Effector memory CD8-positive, alpha-beta T cell (primary cell): ENCODE results near the gene NHERF2.

Experiments used
- ATAC-seq: fragments of 150-1000 bp; cut with Tn5 transposase; replicated peaks from 2 replicates; pipeline ENCODE4 v1.10.0; 2021; ENCODE audit warnings: mild to moderate bottlenecking, moderate library complexity
- DNase-seq, 3 experiments: peaks; one replicate each; pipeline ENCODE4 v3.0.0; 2021
- H3K27ac Mint-ChIP-seq, 2 donors: one replicate each; pipeline ENCODE4 v1.8.0; 2022; ENCODE audit warnings: mild to moderate bottlenecking in 2 of 2, mixed read lengths in 2 of 2, moderate library complexity in 2 of 2
- H3K27me3 Mint-ChIP-seq, 2 donors: one replicate each; pipeline ENCODE4 v1.8.0; 2022; ENCODE audit warnings: mixed read lengths in 2 of 2
- H3K36me3 Mint-ChIP-seq: one replicate; pipeline ENCODE4 v1.8.0; 2022; ENCODE audit warnings: mild to moderate bottlenecking, moderate library complexity, mixed read lengths; ENCODE audit not compliant: insufficient read depth
- H3K4me1 Mint-ChIP-seq, 2 donors: one replicate each; pipeline ENCODE4 v1.8.0; 2022; ENCODE audit warnings: low read depth in 2 of 2, mixed read lengths in 2 of 2
- H3K4me3 Mint-ChIP-seq, 2 donors: one replicate each; pipeline ENCODE4 v1.8.0; 2022; ENCODE audit warnings: mild to moderate bottlenecking in 2 of 2, mixed read lengths in 2 of 2, moderate library complexity in 2 of 2
- H3K9me3 Mint-ChIP-seq, 2 donors: one replicate each; pipeline ENCODE4 v1.8.0; 2022; ENCODE audit warnings: mixed read lengths in 2 of 2

NHERF2 gene

DNA sequence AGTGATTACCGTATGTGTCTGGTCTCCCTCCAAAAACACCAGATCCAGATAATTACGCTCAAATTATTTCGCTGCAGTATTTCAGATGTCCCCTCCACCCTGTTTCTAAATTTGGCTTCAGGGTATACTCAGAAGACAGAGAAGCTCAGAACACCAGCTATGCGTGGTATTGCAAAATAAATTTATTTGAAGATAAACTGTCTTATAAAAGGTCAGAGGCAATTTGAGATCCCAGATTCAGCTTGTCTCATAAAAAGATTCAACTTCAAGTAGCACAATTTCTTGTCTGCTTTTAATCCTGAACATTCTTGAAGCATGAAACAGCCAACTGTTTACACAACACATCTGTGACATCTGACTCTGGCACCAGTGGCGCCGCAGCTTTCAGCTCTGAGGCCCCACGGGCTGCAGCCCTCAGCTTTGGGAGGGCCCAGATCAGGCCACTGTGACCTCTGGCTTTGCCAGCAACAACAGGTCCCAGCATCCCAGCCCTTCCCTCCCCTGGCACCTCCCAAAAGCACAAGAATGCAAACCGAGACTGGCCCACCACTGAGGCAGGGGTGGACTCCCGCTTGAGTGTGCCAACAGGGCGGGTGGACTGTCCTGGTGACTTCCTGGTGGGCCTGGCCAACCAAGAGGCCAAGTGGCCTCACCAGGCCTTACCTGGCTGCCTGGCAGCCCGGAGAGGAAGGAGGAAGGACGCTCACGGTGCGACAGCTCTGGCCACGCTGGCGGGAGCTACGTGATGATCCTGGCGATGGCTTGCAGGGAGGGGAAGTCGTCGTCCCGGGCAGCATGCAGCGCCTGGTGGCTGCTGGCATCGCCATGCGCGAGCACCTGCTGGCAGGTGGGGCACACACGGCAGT is 29.0 kb upstream of the NHERF2 start:
- Mint-ChIP-seq H3K27me3 (no peaks in the 10 kb centered on the region), H3K4me1 (peaks cover 0 to 3% of the 10 kb centered on the region in 2 donors), H3K36me3 (peaks cover 34% of the 10 kb centered on the region), H3K4me3 (no peak overlapping the region), H3K9me3 (no peaks in the 10 kb centered on the region), H3K27ac (no peak overlapping the region)
- ATAC-seq (no peak), DNase-seq (no peak)

DNA sequence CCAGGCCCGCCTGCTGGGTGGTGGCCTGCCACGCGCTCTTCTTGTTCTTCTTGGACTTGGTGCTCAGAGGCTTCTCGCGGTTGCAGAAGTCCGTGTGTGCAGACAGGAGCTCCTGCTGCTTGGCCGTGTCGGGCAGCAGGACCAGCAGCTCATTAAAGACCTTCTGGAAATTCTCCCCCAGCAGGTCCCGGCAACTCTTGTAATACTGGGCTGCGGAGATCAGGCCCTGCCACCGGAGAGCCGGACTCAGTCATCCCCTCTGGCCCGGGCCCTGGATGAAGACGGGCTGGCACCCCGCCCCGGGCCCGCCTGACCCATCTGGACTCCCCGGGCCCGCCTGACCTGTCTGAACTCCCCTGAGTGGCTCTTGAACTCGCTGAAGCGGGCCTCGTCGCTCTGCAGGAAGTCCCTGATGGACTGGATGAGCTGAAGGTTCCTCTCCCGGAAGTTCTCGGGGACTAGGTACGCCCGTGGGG is 28.3 kb upstream of the NHERF2 start:
- Mint-ChIP-seq H3K4me1 (peaks cover 0 to 3% of the 10 kb centered on the region in 2 donors), H3K9me3 (no peaks in the 10 kb centered on the region), H3K36me3 (peaks cover 34% of the 10 kb centered on the region), H3K27me3 (no peaks in the 10 kb centered on the region), H3K27ac (no peak overlapping the region), H3K4me3 (no peak overlapping the region)
- DNase-seq (no peak), ATAC-seq (no peak)

DNA sequence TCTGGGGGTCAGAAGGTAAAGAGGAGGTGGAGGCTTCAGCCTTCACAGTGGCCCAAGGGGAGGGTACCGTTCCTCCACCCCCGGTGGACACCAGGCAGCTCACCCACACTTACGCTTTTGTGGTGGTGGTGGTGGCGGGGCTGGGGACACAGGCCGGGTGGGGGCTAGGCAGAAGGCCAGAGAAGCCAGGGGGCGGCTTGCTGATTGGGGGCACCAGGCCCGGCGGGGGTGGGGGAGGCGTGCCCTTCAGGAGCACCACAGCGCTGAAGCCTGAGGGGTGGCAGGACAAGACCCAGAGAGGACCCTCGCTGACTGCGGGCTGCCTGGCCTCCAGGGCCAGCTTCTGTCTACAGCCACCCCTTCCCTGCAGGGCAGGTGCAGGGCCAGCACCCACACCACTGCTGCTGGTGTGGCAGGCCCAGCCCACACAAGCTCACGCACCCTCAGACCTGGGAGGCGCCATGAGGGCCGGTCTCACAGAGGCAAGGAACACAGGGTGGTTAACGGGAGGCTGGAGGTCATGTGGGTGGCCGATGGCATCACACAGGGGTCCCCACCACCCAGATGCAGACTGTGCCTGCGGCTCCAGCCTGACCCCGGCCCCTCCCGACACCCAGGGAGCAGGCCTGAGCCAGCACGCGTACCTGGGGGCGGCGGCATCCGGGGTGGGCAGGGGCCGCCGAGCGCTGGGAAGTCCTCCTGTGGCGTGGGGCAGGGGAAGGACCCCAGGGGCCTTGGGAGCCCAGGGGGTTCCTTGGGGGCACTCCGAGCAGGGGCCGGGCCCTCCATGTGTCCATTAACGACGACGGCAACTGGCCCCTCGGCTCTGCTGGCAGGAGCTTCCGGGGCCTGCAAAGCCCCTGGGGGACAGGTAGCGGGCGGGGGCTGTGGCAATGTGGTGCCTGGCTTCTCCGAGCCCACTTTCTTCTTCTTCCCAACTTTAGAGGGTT is 27.6 kb upstream of the NHERF2 start:
- no peak for ATAC-seq
- H3K4me1 Mint-ChIP-seq: peaks cover 3 to 6% of the 10 kb centered on the region in 2 donors

DNA sequence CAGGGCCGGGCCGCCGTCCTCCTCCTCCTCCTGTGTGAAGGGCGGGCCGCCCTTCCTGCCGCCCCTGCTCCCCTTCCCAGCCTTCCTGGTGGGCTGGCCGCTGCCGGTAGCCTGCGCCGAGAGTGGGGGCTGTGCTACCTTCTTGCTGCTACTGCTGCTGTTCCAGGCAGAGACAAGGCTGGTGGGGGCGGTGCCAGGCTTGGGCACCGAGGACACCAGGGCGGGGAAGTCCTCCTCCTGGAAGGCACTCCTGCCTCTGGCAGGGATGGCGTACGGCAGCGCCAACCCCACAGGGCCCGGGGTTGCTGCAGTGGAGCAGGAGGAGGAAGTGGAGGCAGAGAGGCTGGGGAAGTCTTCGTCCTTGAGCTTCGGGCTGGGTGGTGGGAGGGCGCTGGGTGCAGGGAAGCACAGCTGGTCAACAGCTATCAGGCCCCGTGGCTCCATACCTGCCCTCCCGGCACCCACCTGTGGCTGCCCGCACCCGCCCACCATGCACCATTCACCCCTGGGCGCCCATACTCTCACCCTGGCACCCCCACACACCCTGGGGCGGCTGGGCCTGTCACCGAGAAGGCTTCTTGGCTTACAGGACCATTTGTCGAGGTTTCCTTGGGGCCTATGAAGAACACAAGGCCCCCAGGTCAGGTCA is 26.7 kb upstream of the NHERF2 start:
- no peak for ATAC-seq
- Mint-ChIP-seq H3K36me3 (peaks cover 30% of the 10 kb centered on the region), H3K4me3 (no peak overlapping the region), H3K27me3 (no peaks in the 10 kb centered on the region), H3K4me1 (peaks cover 9 to 11% of the 10 kb centered on the region in 2 donors), H3K9me3 (no peaks in the 10 kb centered on the region), H3K27ac (no peak overlapping the region)
- no peak for DNase-seq

More for the DNA sequence above, 27.6 kb upstream of the NHERF2 start:
- no peak for DNase-seq
- peaks cover 30% of the 10 kb centered on the region for H3K36me3 Mint-ChIP-seq
- no peaks in the 10 kb centered on the region for H3K27me3 Mint-ChIP-seq
- no peak overlapping the region for H3K27ac Mint-ChIP-seq
- no peak overlapping the region for H3K4me3 Mint-ChIP-seq
- H3K9me3 Mint-ChIP-seq: no peaks in the 10 kb centered on the region

DNA sequence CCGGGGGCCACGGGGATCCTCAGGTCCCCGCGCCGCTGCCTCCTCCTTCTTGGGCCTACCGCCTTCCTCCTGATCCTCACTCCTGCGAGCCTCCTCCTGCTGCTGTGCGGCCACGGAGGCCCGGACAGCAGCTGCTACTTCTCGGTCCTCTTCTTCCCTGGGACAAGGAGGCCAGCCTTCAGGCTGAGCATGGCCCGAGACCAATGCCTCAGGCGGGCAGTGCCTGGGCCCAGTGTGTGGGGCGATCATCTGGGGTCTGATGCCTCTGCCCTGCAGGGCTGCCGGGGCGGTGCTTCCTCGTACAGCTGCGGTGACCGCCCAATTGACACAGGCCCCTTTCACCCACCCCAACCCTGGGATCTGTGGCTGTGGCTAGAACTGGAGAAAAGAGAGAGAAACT is 25.7 kb upstream of the NHERF2 start:
- DNase-seq (no peak), ATAC-seq (no peak)
- H3K27me3 Mint-ChIP-seq: no peaks in the 10 kb centered on the region
- H3K27ac Mint-ChIP-seq: peak overlapping the region in 1 of 2 donors; percentile 38
- H3K36me3 Mint-ChIP-seq: peaks cover 30% of the 10 kb centered on the region
- H3K4me1 Mint-ChIP-seq: peaks cover 16 to 17% of the 10 kb centered on the region in 2 donors
- no peaks in the 10 kb centered on the region for H3K9me3 Mint-ChIP-seq
- no peak overlapping the region for H3K4me3 Mint-ChIP-seq

DNA sequence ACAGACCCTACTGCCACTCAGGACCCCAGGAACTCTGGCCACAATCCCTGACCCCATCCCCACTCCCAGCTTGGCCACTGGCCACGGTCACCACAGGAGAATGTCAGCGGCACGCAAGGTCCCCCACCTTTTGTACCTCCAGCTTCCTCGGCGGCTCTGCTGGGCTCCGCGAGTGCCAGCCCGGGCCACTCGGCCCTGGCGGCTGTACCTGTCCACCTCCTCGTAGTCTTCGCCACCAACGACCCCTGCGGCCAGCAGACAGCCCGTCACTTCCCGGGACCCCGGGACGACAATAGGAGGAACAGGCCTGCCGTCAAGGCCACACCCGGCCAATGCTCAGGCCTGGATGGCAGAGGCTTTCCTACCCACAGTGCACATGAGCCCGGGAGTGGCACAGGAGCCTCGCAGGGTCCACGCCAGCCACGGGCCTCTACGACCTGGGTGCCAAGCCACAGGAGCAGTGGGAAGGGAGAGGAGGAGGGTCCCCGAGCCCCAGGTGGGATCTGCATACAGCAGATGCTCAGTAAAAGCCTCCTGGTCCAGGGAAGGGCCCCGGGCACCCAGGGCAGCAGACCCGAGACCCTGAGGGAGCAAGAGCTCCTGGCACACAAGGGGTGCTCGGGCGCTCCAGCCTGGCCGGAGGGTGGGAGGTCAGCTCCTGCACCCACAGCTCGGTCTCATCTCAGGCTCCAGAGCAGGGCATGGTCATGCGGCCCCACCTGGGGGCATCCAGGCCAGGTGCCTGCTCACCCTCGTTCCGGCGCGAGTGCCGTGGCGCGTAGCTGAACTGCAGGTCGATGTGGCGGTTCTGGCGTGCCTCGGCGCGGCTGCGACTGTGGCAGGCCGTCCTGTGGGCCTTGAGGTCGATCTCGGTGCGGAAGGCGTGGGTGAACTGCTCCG is 25.0 kb upstream of the NHERF2 start:
- Mint-ChIP-seq H3K27me3 (no peaks in the 10 kb centered on the region), H3K4me1 (peaks cover 22 to 23% of the 10 kb centered on the region in 2 donors), H3K9me3 (no peaks in the 10 kb centered on the region), H3K27ac (no peak overlapping the region), H3K36me3 (peaks cover 30% of the 10 kb centered on the region), H3K4me3 (no peak overlapping the region)
- DNase-seq (no peak), ATAC-seq (no peak)

DNA sequence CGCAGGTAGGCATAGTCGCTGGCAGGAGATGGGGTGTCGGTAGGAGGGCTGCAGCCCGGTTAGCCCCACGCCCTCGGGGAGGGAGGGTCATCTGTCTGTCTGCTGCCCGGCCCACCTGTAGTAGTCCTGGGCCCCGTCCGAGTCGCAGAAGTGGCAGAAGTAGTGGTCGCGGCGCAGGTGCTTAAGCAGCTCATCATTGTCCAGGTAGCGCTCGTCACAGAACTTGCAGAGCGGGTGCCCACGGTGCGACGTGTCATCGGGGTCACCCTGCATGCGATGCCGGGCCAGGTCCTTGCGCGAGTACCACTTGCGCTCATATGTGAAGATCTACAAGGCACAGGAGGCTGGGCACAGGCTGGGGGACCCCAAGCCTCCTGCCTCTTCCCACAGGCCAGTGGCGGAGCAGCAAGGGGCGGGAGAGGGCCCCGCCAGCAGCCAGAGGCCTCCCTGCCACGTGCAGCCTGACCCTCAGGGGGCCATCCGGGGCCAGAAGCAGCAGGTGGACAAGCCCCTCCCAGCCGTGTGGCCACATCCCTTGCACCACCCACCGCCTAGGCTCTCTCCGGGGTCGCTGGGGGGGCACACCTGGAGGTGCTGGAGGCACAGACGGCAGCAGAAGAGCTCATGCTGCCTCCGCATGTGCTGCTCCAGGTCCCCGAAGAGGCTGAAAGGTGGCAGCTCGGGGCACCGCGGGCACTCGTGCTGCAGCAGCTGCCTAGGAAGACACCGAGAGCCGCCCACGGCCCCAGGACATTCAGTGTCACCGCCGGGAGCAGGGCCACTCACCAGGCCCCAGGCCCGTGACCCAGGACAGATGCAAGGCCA is 24.1 kb upstream of the NHERF2 start:
- H3K4me3 Mint-ChIP-seq: no peak overlapping the region
- H3K36me3 Mint-ChIP-seq: peaks cover 29% of the 10 kb centered on the region
- no peak overlapping the region for H3K27ac Mint-ChIP-seq
- no peaks in the 10 kb centered on the region for H3K9me3 Mint-ChIP-seq
- peaks cover 27 to 30% of the 10 kb centered on the region in 2 donors for H3K4me1 Mint-ChIP-seq
- DNase-seq (no peak), ATAC-seq (no peak)
- no peaks in the 10 kb centered on the region for H3K27me3 Mint-ChIP-seq

DNA sequence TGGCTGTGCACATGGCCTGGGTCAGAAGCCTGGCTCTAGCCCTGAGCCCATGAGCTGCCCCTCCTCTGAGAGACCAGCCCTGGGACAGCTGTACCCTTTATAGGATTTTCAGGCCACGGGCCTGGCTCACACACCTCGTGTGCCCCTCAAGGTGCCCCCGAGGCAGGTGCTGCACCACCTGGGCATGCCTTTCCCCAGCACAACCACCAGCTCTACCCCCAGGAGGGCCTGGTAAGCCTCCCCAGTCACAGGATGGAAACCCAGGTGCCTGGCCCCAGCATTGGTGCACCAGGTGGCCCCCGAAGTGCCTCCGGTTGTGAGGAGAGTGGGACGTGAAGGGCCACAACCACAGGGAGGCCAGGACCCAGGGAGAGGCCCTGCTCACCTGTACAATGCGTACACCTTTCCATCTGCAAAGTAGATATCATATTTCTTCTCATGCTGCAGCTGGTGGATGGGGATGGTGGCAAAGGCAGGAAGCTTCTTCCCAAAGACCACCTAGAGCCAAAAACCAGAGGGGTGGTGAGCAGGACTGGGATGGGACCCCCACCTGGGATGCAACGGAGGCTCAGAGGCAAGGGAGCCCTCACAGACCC is 23.4 kb upstream of the NHERF2 start:
- Mint-ChIP-seq H3K36me3 (peaks cover 26% of the 10 kb centered on the region), H3K9me3 (no peaks in the 10 kb centered on the region), H3K27ac (no peak overlapping the region), H3K27me3 (no peaks in the 10 kb centered on the region), H3K4me3 (no peak overlapping the region), H3K4me1 (peaks cover 34 to 37% of the 10 kb centered on the region in 2 donors)
- ATAC-seq: no peak
- no peak for DNase-seq

DNA sequence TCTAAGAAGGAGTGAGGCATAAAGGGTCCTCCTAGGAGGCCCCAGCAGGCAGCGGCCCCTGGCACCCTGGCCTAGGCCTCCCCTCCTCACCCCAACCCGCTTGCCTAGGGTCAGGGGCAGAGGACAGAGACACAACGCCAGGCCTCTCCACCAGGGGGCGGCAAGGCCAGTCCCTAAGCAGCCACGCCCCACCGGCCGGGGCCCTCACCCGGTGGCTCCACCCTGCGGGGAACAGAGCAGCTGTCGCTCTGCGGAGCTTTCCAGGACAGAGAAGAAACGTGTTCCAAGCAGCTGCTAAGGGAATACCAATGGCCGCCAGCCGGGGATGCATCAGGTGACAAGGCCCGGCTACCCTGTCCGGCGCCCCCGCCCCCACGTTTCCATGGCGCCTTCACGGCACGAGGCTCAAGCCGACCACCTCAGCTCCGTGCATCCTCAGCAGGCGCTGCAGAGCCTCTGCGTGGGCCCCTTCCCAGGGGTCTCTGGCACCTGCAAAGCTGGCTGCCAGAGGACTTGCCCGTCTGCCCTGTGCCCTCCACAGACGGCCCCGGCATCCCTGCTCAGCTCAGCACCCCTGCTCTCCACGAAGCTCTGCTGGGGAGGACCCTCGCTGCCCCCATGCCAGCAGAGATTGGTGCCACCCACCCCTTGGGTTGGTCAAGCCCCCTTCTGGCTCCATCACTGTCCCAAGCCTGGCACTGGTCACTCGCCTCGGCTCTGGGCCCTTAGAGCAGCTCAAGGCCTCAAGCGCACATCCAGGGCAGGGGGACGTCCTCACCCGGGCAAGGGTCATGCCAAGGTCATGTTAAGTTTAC is 22.7 kb upstream of the NHERF2 start:
- Mint-ChIP-seq H3K4me3 (no peak overlapping the region), H3K27me3 (no peaks in the 10 kb centered on the region), H3K4me1 (peaks cover 40 to 43% of the 10 kb centered on the region in 2 donors), H3K9me3 (no peaks in the 10 kb centered on the region), H3K36me3 (peaks cover 22% of the 10 kb centered on the region), H3K27ac (no peak overlapping the region)
- DNase-seq (peak; percentile 82 to 86 (median 84)), ATAC-seq (peak; percentile 90)

DNA sequence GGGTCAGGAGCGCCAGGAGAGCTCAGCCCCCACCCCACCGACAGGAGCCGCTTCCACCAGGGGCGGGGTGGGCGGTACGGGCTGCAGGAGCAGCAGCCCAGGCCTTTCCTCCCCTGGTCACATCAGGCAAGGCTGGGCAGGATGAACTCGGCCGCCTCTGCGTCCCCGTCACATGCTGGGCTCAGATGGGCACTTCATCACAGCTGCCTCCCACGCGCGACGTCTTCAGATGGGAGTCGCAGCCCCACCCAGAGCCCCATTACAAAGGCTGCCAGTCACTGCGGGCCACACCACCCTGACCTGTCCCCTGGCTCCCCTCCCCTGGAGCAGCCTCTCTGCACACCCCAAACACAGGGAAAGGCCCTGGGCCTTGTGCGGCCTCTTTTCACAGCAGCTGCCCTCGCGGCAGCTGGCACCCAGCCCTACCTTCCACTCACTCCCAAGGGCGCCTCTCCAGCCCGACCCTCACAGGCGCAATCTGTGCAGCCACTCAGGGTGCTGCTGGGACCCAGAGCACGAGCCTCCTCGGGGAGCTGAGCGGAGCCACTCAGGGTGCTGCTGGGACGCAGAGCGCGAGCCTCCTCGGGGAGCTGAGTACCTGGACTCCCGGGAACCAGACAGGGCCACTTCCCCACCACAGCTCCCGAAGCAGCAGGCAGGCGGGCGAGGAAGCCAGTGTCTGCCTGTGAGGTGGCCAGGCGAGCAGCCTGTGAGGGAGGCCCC is 21.7 kb upstream of the NHERF2 start:
- no peaks in the 10 kb centered on the region for H3K27me3 Mint-ChIP-seq
- H3K27ac Mint-ChIP-seq: peak overlapping the region in 1 of 2 donors; percentile 81
- ATAC-seq: no peak
- no peak for DNase-seq
- no peaks in the 10 kb centered on the region for H3K9me3 Mint-ChIP-seq
- H3K36me3 Mint-ChIP-seq: peaks cover 22% of the 10 kb centered on the region
- H3K4me1 Mint-ChIP-seq: peaks cover 41 to 44% of the 10 kb centered on the region in 2 donors
- H3K4me3 Mint-ChIP-seq: peak overlapping the region in 1 of 2 donors; percentile 70
